Stimulated activated CD8-positive, alpha-beta memory T cell treated with anti-CD3 and anti-CD28 coated beads, Interleukin-12 subunit alpha, Interleukin-12 subunit beta, amount 100 ng/mL, for 24 hours (primary cell): Measurements from ENCODE around the gene AGTPBP1.
"Not testable (repeated sequence)": the region's sequence is repeated elsewhere in the genome, so short reads cannot be mapped to it uniquely, and the experiment has no call there.

Experiments used
- DNase-seq: peaks from one replicate; pipeline ENCODE4 v3.0.0-alpha.2; 2020; ENCODE audit errors: extremely low read depth

The AGTPBP1 gene

GRCh38 chr9:85639675-85640186 is 102.0 kb downstream of the AGTPBP1 start:
- no peak for DNase-seq

GRCh38 chr9:85631809-85632208 is 109.9 kb downstream of the AGTPBP1 start:
- no peak for DNase-seq

GRCh38 chr9:85630676-85631075 is 111.1 kb downstream of the AGTPBP1 start:
- no peak for DNase-seq

- no peak for DNase-seq
These were observed 124.5 kb downstream of the AGTPBP1 start for GRCh38 chr9:85617141-85617670.

GRCh38 chr9:85615792-85616191 is 126.0 kb downstream of the AGTPBP1 start:
- no peak for DNase-seq

GRCh38 chr9:85610074-85610860 is 131.5 kb downstream of the AGTPBP1 start:
- DNase-seq, result no peak

GRCh38 chr9:85605905-85606304 is 135.8 kb downstream of the AGTPBP1 start:
- DNase-seq, result no peak

GRCh38 chr9:85603936-85604335 is 137.8 kb downstream of the AGTPBP1 start:
- DNase-seq, result no peak

- DNase-seq, result no peak
These were observed 139.0 kb downstream of the AGTPBP1 start for GRCh38 chr9:85602742-85603141.

- DNase-seq, result no peak
These were observed 141.0 kb downstream of the AGTPBP1 start for GRCh38 chr9:85600675-85601263.

GRCh38 chr9:85599540-85600105 is 142.1 kb downstream of the AGTPBP1 start:
- DNase-seq, result no peak

- DNase-seq, result no peak
These were observed 147.4 kb downstream of the AGTPBP1 start for GRCh38 chr9:85594316-85594715.

GRCh38 chr9:85586684-85587083 is 155.1 kb downstream of the AGTPBP1 start:
- no peak for DNase-seq

- no peak for DNase-seq
These were observed 164.3 kb downstream of the AGTPBP1 start for GRCh38 chr9:85577353-85577952.

GRCh38 chr9:85575868-85576267 is 165.9 kb downstream of the AGTPBP1 start:
- DNase-seq, result no peak

- not testable (repeated sequence) for DNase-seq
These were observed 168.2 kb downstream of the AGTPBP1 start for GRCh38 chr9:85573546-85573945.

GRCh38 chr9:85572917-85573316 is 168.8 kb downstream of the AGTPBP1 start:
- DNase-seq, result not testable (repeated sequence)

GRCh38 chr9:85569988-85570387 is 171.8 kb downstream of the AGTPBP1 start:
- no peak for DNase-seq

GRCh38 chr9:85559526-85559925 is 182.2 kb downstream of the AGTPBP1 start:
- DNase-seq, result no peak

GRCh38 chr9:85554349-85554748 is 187.4 kb downstream of the AGTPBP1 start:
- DNase-seq, result no peak

GRCh38 chr9:85553475-85553874 is 188.3 kb downstream of the AGTPBP1 start:
- no peak for DNase-seq

- DNase-seq, result no peak
These were observed 194.2 kb downstream of the AGTPBP1 start for GRCh38 chr9:85547599-85547998.
